H4 (cell line): ENCODE results near the gene C19orf47. TPM values are rescaled to one million over a fixed set of nuclear protein-coding genes. Genes with fewer than 3 reads are reported as not detected.

Experiments used
- DNase-seq: peaks from one replicate; pipeline ENCODE4 v3.0.0-alpha.2; 2015; ENCODE audit warnings: low spot score
- total RNA-seq: library from RNA; depleted of rRNA; stranded (reverse); fragments of >200 nt; shearing (Covaris generic); gene quantifications from 2 replicates; pipeline ENCODE4 v1.2.3, GENCODE V29; 2014; rRNA removed

The C19orf47 gene, protein sequence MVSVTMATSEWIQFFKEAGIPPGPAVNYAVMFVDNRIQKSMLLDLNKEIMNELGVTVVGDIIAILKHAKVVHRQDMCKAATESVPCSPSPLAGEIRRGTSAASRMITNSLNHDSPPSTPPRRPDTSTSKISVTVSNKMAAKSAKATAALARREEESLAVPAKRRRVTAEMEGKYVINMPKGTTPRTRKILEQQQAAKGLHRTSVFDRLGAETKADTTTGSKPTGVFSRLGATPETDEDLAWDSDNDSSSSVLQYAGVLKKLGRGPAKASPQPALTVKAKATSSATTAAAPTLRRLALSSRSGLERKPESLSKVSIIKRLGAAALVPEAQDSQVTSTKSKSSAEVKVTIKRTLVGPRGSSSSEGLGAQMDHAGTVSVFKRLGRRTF
- 4.3 and 4.4 TPM in 2 replicates for total RNA-seq

- DNase-seq = peak; percentile 99
These were observed at the start of gene C19orf47, which contains the start of gene PLD3 for GRCh38 chr19:40348125-40348913. TSS of gene C19orf47 (minus strand) at chr19:40348397. CDS start at chr19:40341857, 6,540 bp downstream. TSS of gene PLD3 (plus strand) at chr19:40348695. CDS start at chr19:40366484, 17,789 bp downstream.

GRCh38 chr19:40397568-40397906 is 49.3 kb upstream of the C19orf47 start:
- DNase-seq = no peak

DNA sequence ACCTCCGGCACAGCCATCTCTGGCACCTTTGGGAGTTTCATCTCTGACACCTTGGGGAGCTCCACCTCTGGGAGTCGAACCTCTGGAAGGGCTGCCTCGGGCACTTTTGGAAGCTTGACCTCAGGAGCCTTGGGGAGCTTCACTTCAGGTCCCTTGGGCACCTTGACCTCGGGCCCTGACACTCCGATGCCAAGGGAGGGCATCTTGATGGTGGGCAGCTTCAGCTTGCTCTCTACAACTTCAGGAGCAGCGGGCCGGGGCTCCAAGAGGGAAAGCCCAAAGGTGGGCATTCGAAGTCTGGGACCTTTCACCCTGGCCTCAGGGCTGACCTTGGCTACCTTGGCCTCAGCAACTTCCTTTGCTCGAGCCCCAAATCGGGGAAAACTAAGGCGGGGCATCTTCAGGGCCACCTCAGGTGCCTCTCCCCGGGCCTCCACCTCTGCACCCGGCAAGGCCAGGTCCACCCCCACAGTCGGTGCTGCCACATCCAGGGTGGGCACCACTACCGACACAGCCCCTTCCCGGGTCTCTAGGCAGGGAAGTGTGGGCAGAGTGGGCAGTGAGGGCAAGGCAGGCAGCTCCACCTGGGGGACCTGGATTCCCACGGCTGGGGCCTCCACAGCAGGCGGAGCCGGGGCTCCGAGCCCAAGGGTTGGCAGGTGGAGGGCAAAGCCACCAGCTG is 48.8 kb upstream of the C19orf47 start:
- no peak for DNase-seq

DNA sequence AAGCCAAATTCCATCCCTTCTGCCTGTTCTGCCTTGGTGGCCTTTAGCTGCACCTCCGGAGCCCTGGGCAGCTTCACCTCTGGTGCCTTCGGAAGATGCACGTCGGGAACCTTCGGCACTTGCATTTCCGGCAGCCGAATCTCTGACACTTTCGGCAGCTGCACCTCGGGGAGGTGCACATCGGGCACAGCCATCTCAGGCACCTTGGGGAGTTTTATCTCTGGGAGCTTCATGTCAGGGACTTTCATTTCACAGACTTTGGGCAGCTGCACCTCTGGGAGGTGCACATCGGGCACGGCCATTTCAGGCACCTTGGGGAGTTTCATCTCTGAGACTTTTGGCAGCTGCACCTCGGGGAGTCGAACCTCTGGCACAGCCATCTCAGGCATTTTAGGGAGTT is 47.8 kb upstream of the C19orf47 start:
- no peak for DNase-seq

DNA sequence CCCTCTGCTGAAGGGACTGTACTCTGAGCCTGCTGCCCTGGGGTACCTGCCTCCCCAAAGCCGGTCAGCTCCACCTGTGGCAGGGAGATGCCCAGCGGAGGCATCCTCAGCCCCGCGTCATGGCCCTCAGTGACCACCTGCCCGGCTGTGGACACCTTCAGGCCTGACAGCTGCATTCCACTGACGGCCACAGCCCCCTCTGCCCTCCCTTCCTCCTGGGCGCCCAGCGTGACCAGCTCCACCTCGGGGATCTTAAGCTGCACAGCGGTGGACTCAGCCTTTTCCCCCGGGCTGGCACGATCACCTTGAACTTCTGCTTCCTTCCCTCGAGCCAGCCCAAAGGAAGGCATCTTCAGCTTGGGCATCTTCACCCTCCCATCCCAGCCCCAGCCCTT is 46.6 kb upstream of the C19orf47 start:
- no peak for DNase-seq

DNA sequence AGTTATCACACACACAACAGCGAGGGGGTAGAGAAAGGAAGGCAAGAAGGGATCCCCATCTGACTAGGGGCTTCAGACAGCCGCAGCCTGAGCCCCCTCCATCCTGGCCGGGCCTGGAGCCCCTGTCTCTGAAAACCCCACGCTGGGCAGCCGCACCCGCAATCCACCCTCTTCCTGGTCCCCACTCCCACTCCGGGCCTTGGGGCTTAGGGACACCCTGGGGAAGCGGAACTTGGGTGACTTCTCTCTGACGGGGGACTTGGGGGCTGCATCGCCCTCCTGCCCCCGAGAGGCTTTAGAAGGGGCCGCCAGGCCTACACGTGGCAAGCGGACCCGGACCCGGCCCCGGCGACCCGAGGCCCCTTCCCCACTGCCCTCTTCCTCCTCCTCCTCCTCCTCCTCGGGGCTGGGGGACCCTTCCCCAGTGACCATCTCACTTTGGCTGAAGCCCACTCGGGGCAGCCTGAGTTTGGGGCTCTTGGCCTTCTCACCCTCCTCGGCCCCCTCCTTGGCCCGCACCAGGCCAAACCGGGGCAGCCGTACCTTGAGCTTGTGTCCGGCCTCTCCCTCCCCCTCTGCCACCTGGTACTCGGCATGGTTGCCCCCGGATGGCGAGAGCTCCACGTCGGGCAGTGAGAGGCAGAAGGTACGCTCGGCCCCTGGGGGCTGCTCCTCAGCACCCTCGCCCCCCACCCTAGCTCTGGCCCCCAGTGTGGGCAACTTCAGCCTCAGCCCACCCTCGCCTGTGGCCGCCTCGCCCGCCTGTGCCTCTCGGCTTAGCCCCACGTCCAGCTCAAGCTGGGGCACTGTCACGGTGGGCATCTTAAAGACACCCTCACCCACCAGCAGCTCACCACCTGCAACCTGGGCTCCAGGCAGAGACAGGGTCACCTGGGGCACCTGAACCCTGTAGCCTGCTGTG is 46.0 kb upstream of the C19orf47 start:
- DNase-seq = no peak

- DNase-seq = no peak
These were observed 44.8 kb upstream of the C19orf47 start for GRCh38 chr19:40392894-40393517.

GRCh38 chr19:40392123-40392522 is 43.9 kb upstream of the C19orf47 start:
- no peak for DNase-seq

- DNase-seq = no peak
These were observed 42.0 kb upstream of the C19orf47 start, which contains the start of gene HIPK4 for GRCh38 chr19:40390084-40390742. TSS of gene HIPK4 (minus strand) at chr19:40390181. CDS start at chr19:40389902, 279 bp downstream.

DNA sequence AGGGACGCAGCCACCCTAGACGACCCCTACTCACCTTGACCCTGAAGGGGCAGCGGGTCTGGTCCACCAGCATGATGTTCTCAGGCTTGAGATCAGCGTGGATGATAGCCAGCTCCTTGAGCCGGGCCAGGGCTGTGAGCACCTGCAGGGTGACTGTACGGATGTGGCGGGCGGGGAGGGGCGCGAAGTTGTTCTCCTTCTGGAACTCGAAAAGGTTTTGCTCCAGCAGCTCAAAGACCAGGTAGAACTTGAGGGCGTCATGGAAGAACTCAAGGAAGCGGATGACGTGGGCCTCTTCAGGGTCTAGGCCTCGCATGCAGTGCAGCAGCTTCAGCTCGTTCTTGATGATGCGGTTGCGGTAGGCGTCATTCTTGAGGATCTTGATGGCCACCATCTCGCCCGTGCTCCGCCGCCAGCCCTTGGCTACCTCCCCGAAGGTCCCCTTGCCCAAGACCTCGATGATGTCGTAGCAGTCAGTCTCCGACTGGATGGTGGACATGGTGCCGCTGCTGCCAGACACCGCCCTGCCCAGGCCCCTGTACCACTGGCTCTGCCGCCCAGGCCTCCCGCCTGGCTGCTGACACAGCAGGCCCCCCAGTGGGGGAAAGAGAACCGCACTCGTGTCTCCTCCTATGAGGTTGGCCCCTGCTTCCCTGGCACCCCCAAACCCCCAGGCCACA is 41.3 kb upstream of the C19orf47 start:
- no peak for DNase-seq

DNA sequence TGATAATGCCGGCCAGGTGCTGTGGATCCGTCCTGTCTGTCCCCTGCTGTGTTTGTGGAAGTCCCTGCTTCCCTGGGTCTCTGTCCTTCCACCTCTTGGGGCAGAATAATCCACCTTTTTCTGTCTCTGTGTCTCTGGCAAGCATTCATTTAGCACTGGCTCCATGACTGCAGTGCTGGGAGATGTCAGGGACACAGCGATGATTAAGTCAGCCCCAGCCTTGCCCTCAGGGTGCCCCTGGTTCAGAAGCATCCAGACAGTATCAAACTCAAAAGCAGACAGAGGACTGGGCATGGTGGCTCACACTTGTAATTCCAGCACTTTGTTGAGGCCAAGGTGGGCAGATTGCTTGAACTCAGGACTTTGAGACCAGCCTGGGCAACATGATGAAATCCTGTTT is 40.3 kb upstream of the C19orf47 start:
- DNase-seq = no peak

- DNase-seq = no peak
These were observed 39.0 kb upstream of the C19orf47 start for GRCh38 chr19:40387155-40387554.

- no peak for DNase-seq
These were observed 35.6 kb upstream of the C19orf47 start for GRCh38 chr19:40383668-40384248.

- DNase-seq = no peak
These were observed 33.1 kb upstream of the C19orf47 start for GRCh38 chr19:40381321-40381720.

DNA sequence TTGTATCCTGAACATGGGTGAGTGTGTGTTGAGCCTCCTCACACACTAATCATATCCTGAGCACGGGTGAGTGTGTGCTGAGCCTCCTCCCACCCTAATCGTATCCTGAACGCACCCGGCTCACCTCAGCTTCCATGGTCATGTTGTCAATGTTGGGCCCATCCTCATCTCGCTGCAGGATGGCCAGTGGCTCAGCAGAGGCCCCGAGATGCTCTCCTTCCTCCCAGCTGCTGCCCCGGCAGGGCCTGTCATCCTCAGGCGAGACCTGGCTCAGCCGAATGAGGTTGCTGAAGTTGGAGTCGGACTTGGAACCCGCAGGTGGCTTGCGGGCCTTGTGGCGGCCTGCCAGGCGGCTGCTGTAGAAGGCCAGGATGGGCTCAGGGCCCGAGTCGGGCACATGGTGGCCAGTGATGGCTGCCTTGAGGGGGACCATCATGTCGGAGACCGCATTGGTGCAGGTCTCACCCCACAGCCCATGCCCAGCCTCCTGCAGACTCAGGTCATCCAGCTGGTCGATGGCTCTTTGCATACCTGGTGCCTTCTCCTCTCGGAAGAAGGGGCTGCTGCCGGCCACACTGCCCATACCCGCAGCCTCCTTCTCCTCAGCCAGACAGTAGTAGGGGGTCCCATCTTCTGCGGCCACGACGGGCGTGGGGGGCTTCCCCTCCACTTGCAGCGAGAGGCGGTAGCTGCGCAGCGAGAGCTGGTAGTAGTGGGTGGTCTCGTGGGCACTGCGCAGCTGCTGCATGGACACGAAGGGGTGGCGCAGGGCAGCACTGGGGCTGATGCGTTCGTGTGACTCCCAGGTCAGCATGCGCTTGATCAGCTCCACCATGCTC is 32.2 kb upstream of the C19orf47 start:
- no peak for DNase-seq

DNA sequence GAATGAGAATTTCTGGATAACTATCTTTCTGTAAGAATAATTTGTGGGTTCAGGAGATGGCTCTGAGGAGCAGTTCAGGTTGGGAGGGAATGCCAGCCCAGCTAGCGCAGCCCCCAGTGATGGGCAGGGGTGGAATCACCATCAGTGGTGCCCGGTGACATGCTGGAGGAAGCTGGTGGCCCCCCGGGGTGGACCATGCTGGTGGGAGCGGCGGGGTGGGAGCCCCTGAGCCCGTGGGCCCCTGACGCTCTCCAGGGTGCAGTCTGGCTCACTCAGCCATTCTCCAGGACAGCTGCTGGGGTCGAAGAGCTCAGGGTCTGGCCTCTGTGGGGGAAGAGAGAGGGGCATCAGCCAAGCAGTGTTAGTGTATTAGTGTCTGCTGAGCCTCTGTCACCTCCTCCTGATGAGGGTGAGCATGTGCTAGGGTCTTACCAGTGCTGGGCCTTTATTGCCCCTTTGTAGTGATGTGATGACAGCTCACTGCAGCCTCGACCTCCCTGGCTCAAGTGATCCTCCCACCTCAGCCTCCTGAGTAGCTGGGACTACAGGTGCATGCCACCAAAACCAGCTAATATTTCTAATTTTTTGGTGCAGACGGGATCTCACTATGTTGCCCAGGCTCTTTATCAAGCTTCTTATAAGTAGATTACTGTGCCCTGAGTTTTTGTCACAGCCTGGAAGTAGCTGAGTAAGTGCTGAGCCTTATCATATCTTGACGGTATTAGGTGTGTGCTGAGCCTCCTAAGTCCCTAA is 31.4 kb upstream of the C19orf47 start:
- DNase-seq = no peak

DNA sequence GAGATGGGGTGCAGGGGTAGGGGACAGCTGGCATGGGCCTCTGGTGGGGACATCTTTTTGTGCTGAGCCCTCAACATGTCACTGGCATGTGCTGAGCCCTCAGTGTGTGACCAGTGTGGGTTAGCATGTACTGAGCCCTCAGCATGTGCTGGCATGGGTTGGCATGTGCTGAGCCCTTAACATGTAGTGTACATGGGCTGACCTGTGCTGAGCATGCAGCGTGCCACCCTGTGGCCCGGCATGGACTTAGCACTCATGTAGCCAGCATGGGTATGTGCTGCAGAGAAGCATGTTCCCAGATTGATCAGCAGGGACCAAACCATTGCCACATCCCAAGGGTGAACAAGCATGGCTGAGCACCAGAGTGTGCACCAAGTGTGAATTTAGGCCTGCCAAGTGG is 30.3 kb upstream of the C19orf47 start:
- DNase-seq = no peak
